GM11168 (cell line): ENCODE measurements around the gene GNGT2.

Experiments
- in situ Hi-C: fragments of 300-500 bp; cut with MboI; formaldehyde crosslinking; loops from one replicate; pipeline ENCODE4 v1.12.0; 2022; ENCODE audit warnings: low sequenced_read_pairs; ENCODE audit not compliant: unreplicated experiment

GNGT2 gene

DNA sequence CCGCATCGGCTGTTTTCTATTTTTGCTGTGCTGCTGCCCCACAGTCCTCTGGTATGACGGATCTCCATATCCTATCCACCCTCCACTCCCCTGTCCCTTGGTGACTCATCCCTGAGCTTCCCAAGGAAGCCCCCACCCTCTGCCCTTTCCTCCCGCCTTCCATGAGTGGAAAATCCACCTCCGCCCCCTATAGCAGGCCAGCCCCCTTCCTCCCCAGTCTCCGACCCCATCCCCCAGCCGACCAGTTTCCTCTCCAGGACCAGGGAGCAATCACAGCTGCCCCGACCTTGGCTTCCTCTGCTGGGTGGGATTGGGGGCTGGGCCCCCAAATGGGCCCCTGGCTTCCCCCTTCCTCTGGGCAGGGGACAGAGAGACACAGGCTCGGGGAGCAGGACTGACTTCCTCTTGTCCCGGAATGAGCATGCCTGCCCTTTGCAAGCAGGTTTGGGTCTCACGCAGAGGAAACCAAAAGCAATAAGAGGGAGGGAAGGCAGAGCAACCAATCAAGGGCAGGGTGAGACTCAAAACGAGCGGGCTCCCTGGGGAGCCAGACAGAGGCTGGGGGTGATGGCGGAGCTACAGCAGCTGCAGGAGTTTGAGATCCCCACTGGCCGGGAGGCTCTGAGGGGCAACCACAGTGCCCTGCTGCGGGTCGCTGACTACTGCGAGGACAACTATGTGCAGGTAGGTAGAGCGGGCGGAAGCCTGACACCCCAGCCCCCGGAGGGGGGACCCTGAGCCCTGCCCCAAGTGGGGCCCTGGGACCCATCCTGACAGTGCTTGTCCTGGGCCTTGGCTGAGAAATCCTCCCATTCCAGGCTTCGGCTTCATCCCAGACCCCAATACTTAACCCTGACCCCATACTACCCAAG is at the start of gene GNGT2, which contains the start of gene ABI3:
TSS of gene GNGT2 (minus strand) at position 417 of the 872 bp plus-strand sequence. CDS start 3,152 bp downstream, outside the sequence.
TSS of gene ABI3 (plus strand) at position 550 of the 872 bp plus-strand sequence. CDS start at position 568, 18 bp downstream.
- in situ Hi-C loops, result no loop called here

DNA sequence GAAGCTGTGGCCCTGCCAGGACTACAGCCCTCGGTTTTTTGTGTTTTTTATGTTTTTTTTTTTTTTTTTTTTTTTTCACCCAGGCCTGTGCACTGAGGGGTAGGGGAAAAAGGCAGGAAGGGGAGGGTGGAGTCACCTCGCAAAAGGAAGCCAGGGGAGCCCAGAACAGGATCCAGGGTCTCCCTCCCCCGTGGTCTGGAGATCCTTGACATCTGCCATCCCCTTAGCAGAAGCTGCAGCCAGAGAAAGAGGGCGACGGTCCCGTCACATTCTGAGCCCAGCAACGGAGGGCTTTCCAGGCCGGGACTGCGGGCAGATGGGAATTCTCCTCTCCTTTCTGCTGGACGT is 49.3 kb upstream of the GNGT2 start:
- in situ Hi-C loops, result no loop called here

DNA sequence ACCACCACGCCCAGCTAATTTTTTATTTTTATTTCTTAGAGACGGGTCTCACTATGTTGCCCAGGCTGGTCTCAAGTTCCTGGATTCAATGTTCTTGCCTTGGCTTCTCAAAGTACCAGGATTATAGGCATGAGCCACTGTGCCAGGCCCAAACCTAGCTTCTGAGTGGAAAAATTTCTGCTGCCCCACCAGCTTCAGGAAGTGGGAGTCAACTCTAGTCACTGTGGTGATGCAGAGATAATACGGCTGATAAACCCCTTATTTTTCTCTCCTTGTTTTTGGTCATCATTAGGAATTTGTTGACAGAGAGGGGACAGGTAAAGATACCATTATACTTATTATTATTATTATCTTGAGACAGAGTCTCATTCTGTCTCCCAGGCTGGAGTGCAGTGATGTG is 48.0 kb upstream of the GNGT2 start:
- in situ Hi-C loops, result no loop called here

DNA sequence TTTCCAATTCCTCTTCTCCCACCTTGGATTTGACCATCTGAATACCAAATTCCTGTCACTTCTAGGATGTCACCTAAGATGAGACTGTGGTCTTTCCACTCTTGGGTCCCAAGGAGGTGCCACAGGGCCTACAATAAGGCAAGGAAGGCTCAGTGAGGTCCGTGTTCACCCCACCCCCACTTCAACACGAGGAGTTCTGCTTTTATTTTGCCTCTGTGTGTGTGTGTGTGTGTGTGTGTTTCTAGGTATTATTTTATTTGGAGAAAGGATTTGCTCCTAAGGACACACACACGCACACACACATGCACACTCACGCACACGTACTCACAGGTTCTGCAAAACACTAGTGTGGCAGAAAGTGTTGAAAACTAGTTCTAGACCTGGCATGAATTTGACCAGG is 44.8 kb upstream of the GNGT2 start:
- in situ Hi-C loops, result no loop called here

DNA sequence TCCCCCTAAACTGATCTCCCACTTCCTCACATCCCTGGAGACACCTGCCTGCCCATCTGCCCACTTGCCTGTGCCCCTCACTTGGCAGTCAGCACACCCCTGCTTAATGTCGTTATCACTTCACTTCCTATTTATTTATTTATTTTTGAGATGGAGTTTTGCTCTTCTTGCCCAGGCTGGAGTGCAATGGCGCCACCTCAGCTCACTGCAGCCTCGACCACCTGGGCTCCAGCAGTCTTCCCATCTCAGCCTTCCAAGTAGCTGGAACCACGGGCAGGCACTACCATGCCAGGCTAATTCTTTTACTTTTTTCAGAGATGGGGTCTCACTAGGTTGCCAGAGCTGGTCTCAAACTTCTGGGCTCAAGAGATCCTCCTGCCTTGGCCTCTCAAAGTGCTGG is 43.7 kb upstream of the GNGT2 start:
- in situ Hi-C loops, result no loop called here

DNA sequence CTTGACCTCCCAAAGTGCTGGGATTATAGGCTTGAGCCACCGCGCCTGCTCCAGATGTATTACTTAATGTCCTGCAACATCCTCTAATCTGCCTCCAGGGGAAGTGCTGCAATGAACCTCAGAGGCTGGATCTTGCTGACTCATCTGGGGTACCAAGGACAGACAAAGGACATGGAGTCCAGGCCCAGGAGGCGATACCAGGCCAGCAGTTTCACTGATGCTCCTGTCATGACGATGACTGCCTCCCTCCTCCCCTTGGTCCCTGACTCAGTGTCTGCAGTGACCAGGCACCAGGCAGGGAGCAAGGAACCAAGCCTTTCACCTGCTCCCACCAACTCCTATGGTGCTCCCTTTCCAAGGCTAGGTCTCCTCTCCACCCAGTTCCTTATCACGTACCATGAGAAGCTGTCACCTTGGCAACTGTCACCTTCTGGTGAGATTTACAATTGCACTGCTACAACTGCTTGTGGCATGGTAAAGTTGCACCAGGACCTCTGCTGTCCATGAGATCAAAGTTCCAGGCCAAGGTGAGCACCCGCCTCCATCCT is 41.8 kb upstream of the GNGT2 start:
- in situ Hi-C loops, result no loop called here

DNA sequence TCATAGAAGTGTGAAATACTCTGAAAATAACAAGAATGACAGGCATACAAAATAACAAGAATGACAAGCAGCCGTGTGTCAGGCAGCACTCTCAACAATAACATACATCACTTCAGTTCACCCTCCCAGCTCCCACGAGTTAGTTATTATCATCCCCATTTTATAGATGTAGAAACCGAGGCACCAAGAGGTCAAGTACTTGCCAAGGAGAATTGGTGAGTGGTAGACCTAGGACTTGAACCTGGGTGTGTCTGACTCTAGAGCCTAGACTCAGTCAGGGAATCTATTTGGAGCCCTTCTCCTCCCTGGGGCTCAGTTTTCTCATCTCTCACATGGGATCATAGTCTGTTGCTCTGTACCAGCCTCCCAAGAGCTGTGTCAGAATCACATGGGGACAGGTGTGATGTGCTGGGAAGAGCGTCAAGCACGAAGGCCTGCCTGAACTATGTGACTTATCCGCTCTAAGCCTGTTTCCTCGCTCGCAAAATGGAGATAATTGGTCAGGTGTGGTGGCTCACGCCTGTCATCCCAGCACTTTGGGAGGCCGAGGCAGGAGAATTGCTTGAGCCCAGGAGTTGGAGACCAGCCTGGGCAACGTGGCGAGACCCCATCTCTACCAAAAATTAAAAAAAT is 39.6 kb upstream of the GNGT2 start:
- in situ Hi-C loops, result no loop called here

DNA sequence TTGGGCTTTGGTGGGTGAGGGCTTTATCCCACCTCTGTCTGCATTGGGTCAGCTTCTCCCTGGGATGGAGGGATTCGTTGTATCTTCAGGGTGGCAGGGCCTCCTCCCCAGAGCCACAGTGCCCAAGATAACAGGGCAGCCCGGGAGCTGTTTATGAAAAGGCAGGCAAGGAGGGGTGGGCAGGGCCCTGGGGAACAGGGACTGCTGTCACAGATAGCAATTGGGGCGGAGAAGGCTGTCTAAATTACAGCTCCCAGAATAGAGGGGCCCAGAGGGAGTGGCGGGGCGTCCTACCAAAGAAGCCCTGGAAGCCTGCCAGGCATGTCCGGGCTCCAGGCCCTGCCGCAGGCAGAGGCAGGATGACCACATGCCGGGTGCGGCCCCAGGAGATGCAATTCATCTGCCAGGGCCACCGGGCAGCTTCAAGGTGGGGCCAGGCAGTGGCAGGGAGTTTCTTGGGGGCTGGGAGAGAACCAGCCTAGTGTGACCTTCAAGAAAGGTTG is 39.0 kb upstream of the GNGT2 start:
- in situ Hi-C loops, result no loop called here

DNA sequence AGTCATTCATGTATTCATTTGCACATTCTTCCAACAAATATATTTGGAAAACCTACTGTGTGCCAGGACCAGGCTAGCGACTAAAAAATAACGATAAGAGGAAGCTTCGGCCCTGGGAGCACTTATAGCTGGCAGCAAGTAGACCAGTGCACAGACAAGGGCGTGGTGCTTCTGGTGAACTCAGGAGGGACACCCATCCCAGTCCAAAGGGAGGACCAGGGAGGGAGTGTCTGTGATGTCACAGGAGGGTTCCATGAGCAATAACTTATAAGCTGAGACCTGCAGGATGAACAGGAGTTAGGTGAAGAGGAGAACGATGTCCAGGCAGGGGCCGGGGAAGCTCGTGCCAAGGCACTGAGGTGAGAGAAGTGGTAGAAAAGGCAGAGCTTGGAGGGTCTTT is 37.6 kb upstream of the GNGT2 start:
- in situ Hi-C loops, result no loop called here

DNA sequence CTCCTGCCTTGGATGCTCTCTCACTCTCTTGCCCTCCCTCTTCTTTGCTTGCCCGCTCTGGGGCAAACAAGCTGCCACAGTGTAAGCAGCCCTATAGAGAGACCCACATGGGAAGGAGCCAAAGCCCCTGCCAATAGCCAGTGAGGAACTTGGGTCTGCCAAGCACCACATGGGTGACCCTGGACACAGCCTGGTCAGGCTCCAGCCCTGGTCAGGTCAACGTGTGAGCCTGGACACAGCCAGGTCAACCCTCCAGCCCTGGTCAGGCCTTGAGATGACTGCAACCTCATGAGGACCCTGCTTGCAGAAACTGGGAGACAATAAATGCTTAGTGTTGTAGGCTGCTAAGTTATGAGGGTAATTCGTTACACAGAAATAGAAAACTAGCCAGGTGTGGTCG is 34.5 kb upstream of the GNGT2 start:
- in situ Hi-C loops, result no loop called here

DNA sequence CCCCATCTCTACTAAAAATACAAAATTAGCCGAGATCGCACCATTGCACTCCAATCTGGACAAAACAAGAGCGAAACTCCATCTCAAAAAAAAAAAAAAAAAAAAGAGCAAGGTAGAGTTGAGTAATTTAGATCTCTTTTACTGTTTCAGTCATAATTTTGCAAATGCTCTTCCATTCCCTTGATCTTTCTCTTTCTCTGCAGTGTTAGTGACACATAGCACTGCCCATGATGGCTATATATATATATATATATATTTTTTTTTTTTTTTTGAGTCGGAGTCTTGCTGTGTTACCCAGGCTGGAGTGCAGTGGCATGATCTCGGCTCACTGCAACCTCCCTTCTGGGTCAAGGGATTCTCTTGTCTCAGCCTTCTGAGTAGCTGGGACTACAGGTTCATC is 32.4 kb upstream of the GNGT2 start:
- in situ Hi-C loops, result no loop called here

DNA sequence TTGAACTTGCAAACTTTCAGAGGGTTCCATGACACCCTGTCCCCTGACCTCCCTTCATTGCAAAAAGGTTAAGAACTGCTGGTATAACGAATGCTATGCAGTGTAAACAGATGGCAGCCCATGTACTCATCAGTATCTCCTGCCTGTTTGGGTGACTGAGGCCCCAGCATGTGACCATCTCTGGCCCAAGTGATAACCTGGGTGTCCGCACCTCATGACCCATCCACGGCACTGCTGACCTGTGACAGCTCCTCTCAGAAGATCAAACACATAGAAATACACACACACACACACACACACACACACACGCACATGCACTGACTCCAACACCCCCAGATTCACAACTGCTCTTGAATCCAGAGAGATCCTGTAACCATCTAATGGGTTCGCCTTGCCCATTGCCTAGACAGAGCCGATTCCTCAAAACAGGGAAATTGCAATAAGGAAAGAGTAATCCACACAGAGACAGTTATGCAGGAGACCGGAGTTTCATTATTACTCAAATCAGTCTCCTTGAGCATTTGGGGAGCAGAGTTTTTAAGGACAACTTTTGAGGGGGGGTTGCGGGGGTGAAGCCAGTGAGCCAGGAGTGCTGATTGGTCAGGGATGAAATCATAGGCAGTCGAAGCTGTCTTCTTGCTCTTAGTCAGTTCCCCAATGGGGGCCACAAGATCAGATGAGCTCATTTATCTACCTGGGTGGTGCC is 31.5 kb upstream of the GNGT2 start:
- in situ Hi-C loops, result no loop called here

DNA sequence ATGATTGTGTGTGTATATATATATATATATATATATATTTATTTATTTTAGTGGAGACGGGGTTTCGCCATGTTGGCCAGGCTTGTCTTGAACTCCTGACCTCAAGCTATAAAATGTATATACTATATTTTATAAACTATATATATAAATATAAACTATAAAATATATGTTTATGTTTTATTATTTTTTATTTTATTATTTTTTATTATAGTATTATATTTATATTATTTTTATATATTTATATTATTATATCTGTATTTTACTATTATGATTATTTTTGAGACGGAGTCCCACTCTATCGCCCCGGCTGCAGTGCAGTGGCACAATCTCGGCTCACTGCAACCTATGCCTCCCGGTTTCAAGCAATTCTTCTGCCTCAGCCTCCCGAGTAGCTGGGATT is 30.7 kb upstream of the GNGT2 start:
- in situ Hi-C loops, result no loop called here

DNA sequence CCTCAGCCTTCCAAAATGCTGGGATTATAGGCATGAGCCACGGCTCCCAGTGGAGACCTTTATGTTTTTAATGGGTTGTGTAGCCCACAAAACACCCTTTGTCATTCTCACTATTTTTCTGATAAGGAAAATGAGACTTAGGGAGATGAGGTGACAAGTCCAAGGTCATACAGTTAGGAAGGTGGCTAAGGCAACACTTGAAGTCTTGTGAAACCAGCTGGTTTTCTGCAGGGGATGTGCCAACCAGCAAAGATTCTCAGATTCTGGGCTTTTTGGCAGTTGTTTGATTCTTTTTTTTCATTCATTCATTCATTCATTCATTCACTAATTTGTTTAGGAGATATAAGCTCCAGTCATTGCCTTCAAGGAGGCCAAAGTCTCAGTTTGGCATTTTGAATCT is 30.2 kb upstream of the GNGT2 start:
- in situ Hi-C loops, result no loop called here

DNA sequence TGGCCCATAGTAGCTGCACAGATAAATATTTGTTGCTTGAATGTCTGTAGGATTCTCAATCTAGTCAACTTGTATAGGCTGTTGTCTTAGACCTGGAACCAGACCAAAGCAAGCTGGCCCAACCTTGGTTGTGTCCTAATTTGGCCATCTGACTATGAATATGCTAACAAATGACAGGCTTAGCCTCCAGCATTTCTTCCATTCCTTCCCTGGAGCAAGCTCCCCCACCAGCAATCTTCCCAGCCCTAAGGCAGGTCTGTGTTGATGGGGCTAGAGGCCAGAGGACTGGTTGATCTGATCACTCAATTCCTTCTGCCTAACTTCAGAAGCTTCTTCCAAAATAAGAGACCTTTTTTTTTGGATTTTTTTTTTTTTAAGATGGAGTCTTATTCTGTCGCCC is 29.6 kb upstream of the GNGT2 start:
- in situ Hi-C loops, result no loop called here

DNA sequence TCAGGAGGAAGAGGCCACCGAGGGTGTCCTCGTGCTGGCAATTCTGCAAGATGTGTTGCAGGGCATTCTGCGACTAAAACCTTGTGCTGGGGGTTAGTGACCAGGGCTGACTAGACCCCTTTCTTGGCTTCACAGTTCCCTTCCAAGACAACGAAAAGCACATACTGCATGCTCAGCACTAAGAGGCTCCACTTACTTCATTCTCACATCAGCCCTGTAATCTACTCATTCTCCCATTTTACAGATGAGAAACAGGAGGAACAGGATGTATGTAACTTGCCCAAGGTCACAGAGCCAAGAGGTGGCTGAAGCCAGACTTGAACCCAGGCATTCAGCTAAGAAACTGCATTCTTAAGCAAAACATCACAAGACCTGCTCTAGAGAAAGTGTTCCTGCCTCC is 25.5 kb upstream of the GNGT2 start:
- in situ Hi-C loops, result no loop called here

DNA sequence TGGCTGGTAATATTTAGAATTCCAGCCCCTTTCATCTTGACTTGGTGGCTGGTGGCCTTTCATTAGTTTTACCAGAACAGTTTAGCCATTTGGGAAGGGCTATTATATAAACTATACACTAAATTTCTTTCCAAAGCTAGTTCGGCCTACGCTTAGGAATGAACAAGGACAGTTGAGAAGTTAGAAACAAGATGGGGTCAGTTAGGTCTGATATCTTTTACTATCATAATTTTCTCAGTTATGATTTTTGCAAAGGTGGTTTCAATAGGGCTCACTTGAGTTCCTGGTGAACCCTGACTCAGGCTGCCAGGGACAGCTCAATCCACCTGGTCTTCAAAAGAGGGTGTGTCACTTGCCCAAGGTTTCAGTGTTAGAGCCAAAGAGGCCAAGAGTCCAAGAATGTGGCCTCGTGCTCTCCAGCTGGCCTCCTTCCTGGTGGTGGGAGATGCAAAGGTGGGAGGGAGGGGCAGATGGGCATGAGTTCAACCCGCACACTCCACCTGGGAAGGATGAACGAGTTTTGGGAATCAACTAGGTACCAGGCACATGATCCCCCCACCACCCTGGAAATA is 24.2 kb upstream of the GNGT2 start:
- in situ Hi-C loops, result no loop called here

DNA sequence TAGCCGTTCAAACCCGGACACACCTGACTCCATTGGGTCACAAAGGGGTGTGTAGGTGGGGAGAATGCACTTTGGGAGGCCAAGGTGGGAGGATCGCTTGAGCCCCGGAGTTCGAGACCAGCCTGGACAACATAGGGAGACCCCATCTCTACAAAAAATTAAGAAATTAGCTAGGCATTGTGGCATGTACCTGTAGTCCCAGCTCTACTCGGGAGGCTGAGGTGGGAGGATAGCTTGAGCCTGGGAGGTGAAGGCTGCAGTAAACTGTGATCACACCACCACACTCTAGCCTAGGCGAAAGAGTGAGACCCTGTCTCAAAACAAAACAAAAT is 21.2 kb upstream of the GNGT2 start:
- in situ Hi-C loops, result no loop called here

DNA sequence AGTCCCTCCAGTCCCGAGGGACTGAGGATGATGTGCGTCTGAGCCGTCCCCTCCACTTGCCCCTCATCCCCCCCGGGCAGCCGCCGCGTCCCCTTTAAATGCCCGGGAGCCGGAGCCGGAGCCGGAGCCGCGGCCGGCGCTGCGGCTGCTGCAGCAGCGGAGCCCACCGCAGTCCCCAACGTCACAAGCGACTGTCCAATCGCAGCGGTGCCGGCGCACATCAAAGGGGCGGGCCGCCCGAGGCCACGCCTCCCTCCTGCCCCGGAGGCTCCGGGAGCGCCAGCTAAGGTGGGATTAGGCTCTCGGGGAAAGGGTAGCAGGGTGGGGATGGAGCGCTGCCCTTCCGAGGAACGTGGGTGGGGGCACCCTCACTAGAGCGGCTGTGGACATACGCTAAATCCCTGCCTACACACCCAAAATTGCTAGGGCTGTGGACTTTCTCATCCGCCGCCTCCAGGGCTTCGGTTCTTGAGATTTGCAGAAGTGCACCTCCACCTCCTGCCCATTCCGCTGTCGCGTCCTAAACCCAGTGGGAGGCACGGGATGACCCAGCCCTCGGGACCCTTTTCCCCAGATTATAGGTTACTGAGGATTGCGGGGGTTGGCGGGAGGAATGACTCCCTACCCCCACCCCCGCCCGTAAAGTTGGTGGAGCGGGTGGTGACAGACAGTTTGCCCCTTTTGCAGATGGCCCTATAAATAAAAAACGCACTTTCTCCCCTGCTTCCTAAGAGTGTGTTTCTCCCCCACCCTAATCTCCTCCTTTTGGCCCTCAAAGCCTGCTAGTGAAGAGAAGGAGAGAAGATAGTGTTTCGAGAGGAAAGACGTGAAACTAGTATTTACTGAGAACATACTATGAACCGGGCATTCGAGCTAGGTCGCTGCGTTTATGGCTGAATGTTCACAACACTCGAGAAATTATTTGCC is 20.5 kb upstream of the GNGT2 start, which contains the start of gene PHOSPHO1:
TSS of gene PHOSPHO1 (minus strand) at position 152 of the 927 bp plus-strand sequence. CDS start 4,096 bp downstream, outside the sequence.
- in situ Hi-C loops, result no loop called here
